Right lobe of liver (tissue), 6 donors: Measurements from ENCODE around the gene GABRA6. TPM values are rescaled to one million over a fixed set of nuclear protein-coding genes. Genes with fewer than 3 reads are reported as not detected.

ENCODE experiments used
- ATAC-seq, 4 donors: fragments of 200-7000 bp; cut with Tn5 transposase; one replicate each; pipeline ENCODE4 v1.9.1; 2020; ENCODE audit warnings: mild to moderate bottlenecking in 4 of 4, moderate library complexity in 4 of 4
- DNase-seq, 3 donors: peaks; one replicate each; pipeline ENCODE4 v3.0.0-alpha.2; 2020
- H3K27ac ChIP-seq, 3 donors: fragments of 200-600 bp; one replicate each; pipeline ENCODE4 v1.8.0; 2022
- H3K27me3 ChIP-seq, 2 donors: fragments of 200-600 bp; one replicate each; pipeline ENCODE4 v1.8.0; 2022
- H3K36me3 ChIP-seq, 4 donors: fragments of 200-600 bp; sonication (generic) in 1 of 4; one replicate each; pipeline versions ENCODE4 v1.5.1 to v1.8.0; 2017 to 2022; ENCODE audit warnings: control low read depth in 1 of 4
- H3K4me1 ChIP-seq, 4 donors: fragments of 200-600 bp; sonication (generic) in 1 of 4; one replicate each; pipeline versions ENCODE4 v1.5.1 to v1.8.0; 2017 to 2022; ENCODE audit warnings: control low read depth in 1 of 4
- H3K4me3 ChIP-seq, 3 donors: fragments of 200-600 bp; one replicate each; pipeline ENCODE4 v1.8.0; 2022
- H3K9me3 ChIP-seq, 4 donors: fragments of 200-600 bp; sonication (generic) in 1 of 4; one replicate each; pipeline versions ENCODE4 v1.5.1 to v1.8.0; 2017 to 2022; ENCODE audit warnings: control low read depth in 1 of 4
- POLR2A ChIP-seq: fragments of 450-650 bp; IDR thresholded peaks from one replicate; pipeline ENCODE4 v1.6.1; 2017; ENCODE audit warnings: antibody characterized with exemption, mild to moderate bottlenecking
- whole genome bisulfite sequencing: methylation state at CpG from one replicate; pipeline ENCODE4 v1.1.6; 2018; ENCODE audit warnings: low coverage, low lambda C conversion rate; ENCODE audit not compliant: insufficient coverage; ENCODE audit errors: missing lambda C conversion rate; 5-methylcytosine and 5-hydroxymethylcytosine counted together
- intact Hi-C, 2 donors: fragments of 100-400 bp; cut with DNase I; formaldehyde crosslinking; loops; one replicate each; pipeline versions ENCODE4 v1.11.2 to v1.14.1; 2022
- total RNA-seq, 6 experiments: library from RNA; depleted of rRNA in 2 of 6; stranded (reverse); fragments of >200 nt in 2 of 6; fragmentation: NEBNext Ultra II Directional in 3 of 6; extraction: Animal tissue kit (Norgen Biotek cat#: 25700) in 3 of 6; gene quantifications; one replicate each; pipeline versions ENCODE4 v1.1.0 to v1.2.4, GENCODE V29; 2016 to 2023
- TF ChIP-seq, protein P1 (sequence below), 4 donors: fragments of 200-600 bp in 3 of 4; fragments of 450-650 bp in 1 of 4; IDR thresholded peaks; one replicate each; pipeline versions ENCODE4 v1.5.1 to v1.8.0; 2016 to 2022; ENCODE audit warnings: antibody characterized with exemption in 4 of 4, mild to moderate bottlenecking in 2 of 4
- donor health status: DM: no; HTN: yes; CAD: no.
- donor health status: DM: no; HTN: no; CAD: no.
- donor health status: DM: no; HTN: no; CAD: no.
- donor health status: DM: no; HTN: yes; CAD: no.
- donor health status: DM: no; HTN: yes; CAD: no.

GABRA6 gene
- total RNA-seq, 6 experiments from 2014 or later: not detected

DNA sequence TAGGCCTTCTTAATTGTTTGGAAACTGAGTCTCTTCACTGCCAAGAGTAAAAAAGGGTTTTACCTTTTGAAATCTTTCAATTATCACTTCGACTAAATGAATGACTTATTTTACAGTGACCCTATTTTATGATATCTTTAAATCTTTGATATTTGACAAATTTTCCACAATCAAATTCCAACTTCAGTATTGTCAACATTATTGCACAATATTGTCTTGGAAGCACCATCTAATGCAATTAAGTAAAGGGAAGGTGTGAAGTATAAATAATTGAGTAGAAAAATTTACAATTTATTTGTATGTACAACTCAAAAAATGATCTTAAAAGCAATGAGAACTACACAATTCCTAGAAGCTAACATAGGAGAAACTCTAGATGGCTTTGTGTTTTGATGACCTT lies 49.2 kb downstream of the GABRA6 start:
- TF ChIP-seq, protein P1, sequence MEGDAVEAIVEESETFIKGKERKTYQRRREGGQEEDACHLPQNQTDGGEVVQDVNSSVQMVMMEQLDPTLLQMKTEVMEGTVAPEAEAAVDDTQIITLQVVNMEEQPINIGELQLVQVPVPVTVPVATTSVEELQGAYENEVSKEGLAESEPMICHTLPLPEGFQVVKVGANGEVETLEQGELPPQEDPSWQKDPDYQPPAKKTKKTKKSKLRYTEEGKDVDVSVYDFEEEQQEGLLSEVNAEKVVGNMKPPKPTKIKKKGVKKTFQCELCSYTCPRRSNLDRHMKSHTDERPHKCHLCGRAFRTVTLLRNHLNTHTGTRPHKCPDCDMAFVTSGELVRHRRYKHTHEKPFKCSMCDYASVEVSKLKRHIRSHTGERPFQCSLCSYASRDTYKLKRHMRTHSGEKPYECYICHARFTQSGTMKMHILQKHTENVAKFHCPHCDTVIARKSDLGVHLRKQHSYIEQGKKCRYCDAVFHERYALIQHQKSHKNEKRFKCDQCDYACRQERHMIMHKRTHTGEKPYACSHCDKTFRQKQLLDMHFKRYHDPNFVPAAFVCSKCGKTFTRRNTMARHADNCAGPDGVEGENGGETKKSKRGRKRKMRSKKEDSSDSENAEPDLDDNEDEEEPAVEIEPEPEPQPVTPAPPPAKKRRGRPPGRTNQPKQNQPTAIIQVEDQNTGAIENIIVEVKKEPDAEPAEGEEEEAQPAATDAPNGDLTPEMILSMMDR (IDR thresholded peaks at IDR 0.05): no peak
- TF ChIP-seq POLR2A: no peak
- no peak for ATAC-seq
- no peaks in the 10 kb centered on the region for H3K9me3 ChIP-seq
- DNase-seq: no peak
- intact Hi-C loops: no loop called here
- 34% methylated on average over 1 of the region's 1 CpG for WGBS
- no peaks in the 10 kb centered on the region for H3K36me3 ChIP-seq
- no peak overlapping the region for H3K4me3 ChIP-seq
- no peak overlapping the region for H3K27ac ChIP-seq
- H3K4me1 ChIP-seq: no peaks in the 10 kb centered on the region
- no peaks in the 10 kb centered on the region for H3K27me3 ChIP-seq

- Histone ChIP-seq H3K27ac (no peak overlapping the region), H3K9me3 (no peaks in the 10 kb centered on the region), H3K36me3 (no peaks in the 10 kb centered on the region), H3K4me1 (no peaks in the 10 kb centered on the region), H3K27me3 (no peaks in the 10 kb centered on the region), H3K4me3 (no peak overlapping the region)
- DNase-seq: no peak
- intact Hi-C loops: no loop called here
- 53% methylated on average over 1 of the region's 1 CpG for whole genome bisulfite sequencing
- TF ChIP-seq, protein P1 (IDR thresholded peaks at IDR 0.05): no peak
- TF ChIP-seq POLR2A: no peak
- ATAC-seq: no peak
Observed at GRCh38 chr5:161740433-161740832, 54.9 kb downstream of the GABRA6 start.

DNA sequence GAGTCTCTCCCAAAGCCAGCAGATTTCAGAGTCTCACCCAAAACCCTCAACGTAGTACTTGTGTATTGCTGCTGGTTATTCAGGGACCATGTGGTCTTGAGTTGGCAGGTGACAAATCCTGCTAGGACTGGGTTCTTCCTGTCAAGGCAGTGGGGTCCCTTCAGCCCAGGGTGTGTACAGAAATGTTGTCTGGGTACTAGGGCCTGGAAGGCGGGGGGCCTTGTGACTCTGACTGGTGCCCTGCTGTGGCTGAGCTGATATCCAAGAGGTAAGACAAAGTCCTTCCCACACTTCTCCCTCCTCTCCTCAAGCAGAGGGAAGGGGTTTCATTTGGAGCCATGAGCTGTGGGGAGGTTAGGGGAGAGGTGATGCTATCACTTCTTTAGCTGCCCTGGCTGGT lies 58.8 kb downstream of the GABRA6 start:
- ATAC-seq (no peak), DNase-seq (no peak)
- Histone ChIP-seq H3K9me3 (no peaks in the 10 kb centered on the region), H3K36me3 (no peaks in the 10 kb centered on the region), H3K4me3 (no peak overlapping the region), H3K27ac (no peak overlapping the region), H3K4me1 (no peaks in the 10 kb centered on the region), H3K27me3 (no peaks in the 10 kb centered on the region)
- WGBS: no CpG with 5 or more reads among the region's 2 CpGs
- TF ChIP-seq POLR2A: no peak
- TF ChIP-seq, protein P1 (IDR thresholded peaks at IDR 0.05): no peak
- intact Hi-C loops: no loop called here

DNA sequence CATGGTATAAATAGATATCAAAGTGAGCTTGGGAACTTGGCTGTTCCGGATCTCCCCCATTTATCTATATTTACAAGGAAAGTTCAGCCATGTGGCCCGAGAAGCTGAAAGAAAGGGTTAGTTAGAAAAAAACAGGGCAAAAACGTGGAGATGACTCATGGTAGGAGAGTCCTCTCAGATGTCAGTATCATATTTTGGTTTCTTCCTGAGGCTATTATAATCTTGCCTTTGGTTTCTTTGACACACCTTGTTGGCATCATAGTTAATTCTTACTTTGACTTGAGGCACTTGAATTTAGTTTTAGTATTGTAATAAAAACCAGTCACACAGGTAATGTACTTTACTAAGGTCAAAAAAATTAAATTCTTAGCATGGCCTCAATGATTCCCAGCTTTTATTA lies 59.9 kb downstream of the GABRA6 start:
- ATAC-seq: no peak
- WGBS: 34% methylated on average over 3 of the region's 3 CpGs
- no peaks in the 10 kb centered on the region for H3K9me3 ChIP-seq
- no peak for DNase-seq
- no peaks in the 10 kb centered on the region for H3K36me3 ChIP-seq
- H3K4me3 ChIP-seq: no peak overlapping the region
- H3K27me3 ChIP-seq: no peaks in the 10 kb centered on the region
- no peak overlapping the region for H3K27ac ChIP-seq
- intact Hi-C loops: no loop called here
- TF ChIP-seq, protein P1 (IDR thresholded peaks at IDR 0.05): no peak
- TF ChIP-seq POLR2A: no peak
- no peaks in the 10 kb centered on the region for H3K4me1 ChIP-seq

DNA sequence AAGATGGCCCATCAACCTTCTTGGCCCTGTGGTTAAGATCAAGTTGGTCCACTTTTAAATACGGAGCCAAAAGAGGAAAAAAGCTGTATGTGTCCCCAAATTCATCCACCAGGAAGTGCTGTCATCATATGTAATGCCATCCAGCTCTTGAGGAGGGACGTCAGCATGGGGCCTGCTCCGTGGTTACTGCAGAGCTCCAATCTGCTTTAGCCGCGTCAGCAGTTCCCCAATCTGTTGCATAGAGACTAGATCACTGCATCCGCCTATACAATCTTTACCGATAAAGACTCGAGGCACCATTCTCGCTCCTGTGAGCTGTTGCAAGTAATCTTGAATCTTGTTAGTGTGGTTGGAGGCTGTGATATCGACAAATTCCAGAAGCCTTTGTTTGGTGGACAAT lies 65.7 kb downstream of the GABRA6 start:
- ATAC-seq: no peak
- 13% methylated on average over 1 of the region's 10 CpGs for WGBS
- Histone ChIP-seq H3K36me3 (no peaks in the 10 kb centered on the region), H3K4me3 (no peak overlapping the region), H3K9me3 (no peaks in the 10 kb centered on the region), H3K27ac (no peak overlapping the region), H3K27me3 (no peaks in the 10 kb centered on the region), H3K4me1 (no peaks in the 10 kb centered on the region)
- DNase-seq: no peak
- intact Hi-C loops: no loop called here
- TF ChIP-seq, protein P1 (IDR thresholded peaks at IDR 0.05): no peak
- no peak for TF ChIP-seq POLR2A
